NCI-H1694 (cell line): Measurements from ENCODE around the gene TTLL10.
"Not testable (repeated sequence)": the region's sequence is repeated elsewhere in the genome, so short reads cannot be mapped to it uniquely, and the experiment has no call there.

Experiments used
- DNase-seq: peaks from one replicate; lab custom pipeline; 2025; lab: John Stamatoyannopoulos, UW

Gene TTLL10

DNA sequence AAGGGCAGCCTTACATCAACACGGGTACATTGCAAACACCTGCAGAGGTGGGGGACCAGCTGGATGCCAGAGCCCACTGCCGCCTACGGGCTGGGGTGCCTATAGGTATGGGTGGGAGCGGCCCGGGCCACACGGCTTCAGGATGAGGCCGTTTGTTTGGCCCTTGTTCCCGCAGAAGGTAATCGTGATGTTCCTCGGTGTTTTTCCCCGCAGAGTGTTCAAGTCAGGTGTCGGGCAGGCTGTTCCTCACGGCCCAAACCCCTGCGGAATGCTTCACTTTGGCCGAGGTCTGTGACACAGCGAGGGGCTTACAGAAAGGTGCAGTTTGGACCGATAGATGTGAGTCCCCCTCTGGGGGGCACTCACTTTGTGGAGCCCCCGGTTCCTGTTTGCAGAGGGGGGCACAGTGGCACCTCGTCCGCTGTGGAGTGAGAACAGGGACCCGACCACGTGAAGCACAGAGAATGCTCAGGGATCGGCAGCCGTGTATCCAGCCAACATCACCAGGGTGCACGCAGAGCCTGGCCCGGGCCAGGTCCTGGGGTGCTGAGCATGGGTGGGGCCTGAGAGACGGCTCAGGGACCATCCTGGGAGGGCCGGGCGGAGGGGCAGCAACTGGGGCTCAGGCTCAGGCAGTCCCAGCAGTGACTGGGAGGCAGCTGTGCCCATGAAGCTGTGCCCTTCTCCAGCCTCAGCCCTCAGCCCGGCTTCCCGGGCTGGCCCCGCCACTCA, 453 bp upstream of the TTLL10 start:
- no peak for DNase-seq

DNA sequence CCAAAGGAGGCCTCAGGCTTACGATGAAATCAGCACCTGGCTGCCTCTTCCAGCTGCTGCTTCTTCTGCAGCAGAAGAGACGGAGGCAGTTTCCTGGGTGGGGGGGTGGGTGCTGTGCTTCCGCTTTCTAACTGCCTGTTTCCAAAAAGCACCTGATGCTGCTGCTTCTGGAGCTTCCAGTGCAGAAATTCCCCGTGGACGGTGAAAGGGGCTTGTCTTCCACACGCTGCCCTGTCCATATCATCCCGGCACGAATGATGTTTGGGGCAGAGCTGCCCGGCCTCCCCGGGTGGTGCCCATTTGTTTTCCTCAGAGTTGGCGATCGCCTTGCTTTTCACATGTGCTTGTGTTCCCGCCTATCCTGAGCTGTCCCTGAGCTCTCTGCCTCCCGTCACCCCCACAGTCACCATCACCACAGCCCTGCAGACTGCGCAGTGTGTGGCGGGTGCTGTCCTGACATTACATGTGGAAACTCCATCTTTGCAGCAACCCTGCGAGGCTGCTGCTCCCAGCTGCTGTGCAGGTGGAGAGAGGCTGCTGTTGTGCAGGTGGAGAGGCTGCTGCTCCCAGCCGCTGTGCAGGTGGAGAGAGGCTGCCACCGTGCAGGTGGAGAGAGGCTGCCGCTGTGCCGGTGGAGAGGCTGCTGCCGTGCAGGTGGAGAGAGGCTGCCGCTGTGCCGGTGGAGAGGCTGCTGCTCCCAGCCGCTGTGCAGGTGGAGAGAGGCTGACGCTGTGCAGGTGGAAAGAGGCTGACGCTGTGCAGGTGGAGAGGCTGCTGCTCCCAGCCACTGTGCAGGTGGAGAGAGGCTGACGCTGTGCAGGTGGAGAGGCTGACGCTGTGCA, 1.8 kb downstream of the TTLL10 start:
- DNase-seq = no peak

DNA sequence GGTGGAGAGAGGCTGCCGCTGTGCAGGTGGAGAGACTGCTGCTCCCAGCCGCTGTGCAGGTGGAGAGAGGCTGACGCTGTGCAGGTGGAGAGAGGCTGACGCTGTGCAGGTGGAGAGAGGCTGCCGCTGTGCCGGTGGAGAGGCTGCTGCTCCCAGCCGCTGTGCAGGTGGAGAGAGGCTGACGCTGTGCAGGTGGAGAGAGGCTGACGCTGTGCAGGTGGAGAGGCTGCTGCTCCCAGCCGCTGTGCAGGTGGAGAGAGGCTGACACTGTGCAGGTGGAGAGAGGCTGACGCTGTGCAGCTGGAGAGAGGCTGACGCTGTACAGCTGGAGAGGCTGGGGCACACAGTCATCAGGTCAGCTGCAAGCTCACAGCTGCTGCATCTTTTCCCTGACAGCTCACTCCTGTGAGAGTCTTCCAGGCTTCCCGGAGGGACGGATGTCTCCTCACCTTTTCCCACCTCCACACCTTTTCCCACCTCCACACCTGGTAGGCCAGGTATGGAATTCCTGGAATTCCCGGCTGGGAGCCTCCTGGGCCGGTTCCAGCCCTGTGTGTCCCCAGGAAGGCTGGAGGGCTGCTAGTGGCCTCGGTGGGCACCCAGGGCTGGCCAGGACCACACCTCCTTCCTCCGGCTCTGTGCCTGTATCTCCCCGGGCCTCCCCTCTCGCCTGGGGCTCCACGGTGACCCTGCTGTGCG, 2.5 kb downstream of the TTLL10 start:
- not testable (repeated sequence) for DNase-seq

DNA sequence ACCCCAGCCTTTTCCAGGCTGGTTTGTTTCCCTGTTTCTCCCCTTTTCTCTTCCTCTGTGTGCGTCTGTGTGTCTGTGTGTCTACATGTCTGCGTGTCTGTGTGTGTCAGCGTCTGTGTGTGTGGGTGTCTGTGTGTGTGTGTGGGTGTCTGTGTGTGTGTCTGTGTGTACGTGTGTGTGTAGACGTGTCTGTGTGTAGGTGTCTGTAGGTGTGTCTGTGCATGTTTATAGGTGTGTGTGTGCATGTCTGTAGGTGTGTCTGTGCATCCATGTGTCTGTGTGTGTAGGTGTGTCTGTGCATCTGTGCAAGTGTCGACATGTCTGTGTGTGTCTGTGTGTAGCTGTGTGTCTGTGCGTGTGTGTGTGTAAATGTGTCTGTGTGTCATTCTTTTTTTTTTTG, 3.3 kb downstream of the TTLL10 start:
- DNase-seq = no peak

DNA sequence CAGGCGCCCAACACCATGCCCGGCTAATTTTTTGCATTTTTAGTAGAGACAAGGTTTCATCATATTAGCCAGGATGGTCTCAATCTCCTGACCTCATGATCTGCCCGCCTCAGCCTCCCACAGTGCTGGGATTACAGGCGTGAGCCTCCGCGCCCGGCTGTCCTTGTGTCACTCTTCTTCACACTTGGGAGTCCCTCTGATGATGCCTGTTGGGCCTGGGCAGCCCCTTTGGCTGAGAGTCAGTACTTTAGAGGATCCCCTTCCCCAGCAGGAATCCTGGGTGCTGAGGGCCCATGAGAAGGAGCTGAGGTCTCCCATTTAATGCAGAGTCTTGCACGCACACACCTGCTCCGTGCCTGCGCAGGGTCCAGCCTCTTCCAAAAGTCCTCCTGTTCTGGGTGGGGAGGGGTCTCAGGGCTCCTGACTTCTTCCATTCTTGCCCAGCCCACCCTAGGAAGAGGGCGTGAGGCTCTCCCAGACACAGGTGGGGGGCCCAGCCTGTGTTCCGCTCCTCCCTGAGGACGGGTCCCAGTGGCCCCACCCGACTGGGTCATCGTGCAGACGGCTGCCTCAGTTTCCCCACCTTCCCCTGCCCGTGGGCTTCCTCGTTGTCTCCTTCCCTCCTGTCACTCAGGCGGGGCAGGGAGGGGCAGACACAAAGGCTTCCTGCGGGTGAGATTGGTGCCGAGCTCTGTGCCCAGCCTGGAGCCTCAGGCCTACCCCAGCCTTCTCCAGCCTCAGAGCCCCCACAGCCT, 3.9 kb downstream of the TTLL10 start:
- no peak for DNase-seq

DNA sequence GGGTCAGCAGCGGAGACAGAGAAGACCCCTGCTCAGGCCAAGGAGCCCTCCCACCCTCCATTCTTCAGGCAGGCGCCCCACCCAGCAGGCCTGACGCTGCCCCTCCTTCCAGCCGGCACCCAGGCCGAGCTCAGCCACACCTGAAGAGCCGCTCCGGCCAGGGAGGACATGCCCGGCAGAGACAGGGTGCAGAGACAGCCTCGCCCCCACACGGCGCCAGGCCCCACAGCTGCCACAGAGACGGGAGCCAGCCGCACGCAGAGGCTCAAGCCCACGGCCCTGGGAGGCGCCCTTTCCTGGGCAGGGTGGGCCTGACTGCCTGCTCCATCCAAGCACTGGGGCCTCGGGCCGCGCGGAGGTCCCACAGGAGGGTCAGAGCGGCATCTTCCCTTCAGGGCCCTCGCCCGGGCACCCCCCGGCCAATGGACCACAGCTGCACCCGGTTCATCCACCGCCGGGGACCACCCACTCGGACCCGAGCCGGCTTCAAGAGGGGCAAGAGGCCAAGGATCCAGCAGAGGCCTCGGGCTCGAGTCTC, 5.2 kb downstream of the TTLL10 start:
- no peak for DNase-seq

DNA sequence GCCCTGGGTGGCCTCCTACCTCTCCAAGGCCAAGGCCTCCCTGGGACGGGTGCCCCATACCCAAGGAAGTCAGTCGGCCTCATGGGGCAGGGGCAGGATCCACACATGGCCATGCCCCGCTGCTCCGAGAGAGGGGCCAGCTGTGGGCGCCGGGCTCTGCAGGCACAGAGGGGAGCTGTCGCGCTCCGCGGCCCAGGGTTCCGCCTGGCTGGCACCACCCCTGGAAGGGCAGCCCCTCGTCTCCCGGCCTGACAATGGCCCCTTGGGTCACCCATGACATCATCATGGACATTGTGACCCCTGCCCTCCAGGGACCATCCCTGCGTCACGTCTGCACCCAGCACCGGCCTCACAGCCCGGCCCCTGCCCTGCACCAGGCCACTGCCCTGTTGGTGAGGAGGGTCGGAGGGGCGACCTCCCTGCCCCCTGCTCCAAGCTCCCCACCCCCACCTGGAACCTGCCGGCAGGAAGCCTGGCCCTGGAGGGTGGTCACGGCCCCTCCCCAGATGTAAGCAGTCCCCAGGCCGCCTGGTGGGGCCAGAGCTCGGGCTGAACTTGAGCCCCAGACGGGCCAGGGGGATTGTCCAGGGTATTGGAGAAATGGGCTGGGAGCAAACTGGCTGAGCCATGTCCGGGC, 5.8 kb downstream of the TTLL10 start:
- no peak for DNase-seq

DNA sequence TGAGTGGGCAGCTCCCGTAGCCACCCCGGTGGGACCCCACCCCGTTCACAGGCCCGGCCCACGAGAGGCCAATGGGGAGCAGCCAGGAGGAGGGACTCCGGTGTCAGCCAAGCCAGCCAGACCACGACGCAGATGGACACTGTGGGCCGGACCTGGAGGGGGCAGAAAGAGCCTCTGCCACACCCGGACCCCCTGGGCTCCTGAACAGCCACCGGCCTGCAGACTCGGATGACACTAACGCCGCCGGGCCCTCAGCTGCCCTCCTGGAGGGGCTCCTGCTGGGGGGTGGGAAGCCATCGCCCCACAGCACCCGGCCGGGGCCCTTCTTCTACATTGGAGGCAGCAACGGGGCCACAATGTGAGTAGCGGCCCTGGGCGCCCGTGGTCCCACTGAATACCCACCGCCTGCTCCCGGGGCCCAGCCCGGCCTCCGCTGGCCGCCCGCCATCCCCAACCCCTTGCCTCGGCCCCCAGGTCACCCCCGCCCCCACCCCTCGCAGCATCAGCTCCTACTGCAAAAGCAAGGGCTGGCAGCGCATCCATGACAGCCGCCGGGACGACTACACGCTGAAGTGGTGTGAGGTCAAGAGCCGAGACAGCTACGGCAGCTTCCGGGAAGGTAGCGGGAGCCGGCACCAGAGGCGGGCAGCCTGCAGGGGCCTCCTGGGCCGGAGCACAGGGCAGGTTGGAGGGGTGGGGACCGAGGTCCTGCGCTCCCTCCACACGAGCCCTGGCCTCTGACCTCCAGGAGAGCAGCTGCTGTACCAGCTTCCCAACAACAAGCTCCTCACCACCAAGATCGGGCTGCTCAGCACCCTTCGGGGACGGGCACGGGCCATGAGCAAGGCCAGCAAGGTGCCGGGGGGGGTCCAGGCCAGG, 6.5 kb downstream of the TTLL10 start:
- DNase-seq = no peak

DNA sequence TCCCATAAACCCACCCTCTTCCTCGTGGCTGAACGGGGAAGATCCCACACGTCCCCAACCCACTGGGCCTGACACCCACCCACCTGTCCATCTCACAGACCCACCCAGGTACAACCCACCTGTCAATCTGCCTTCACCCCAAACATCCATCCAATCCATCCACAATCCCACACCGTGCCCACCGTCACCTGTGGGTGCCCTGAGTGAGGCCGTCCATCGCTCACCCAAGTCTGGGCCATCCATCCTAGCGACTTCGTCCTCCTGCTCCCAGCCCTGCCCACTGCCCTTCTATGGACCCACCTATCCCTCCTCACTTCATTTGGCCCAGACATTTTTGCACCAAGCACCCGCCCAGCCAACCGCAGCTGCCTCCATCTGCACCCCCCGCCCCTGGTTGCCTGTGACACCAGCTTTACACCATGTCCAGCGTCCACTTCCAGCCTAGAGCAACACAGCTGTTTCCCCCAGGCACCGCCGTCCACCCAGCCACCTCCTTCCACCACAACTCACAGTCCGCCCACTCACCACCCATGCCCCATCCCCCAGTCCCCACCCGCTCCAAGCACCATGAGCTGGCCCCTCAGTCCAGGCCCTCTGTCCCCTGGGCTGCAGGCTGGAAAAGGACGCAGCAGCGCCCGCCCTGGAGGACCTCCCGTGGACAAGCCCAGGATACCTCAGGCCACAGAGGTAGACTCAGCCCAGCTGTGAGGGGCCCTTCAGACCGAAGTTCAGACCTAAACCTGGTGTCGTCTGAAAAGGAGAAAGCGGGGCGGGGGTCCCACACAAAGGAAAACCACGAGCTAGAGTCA, 7.7 kb downstream of the TTLL10 start:
- DNase-seq = no peak

DNA sequence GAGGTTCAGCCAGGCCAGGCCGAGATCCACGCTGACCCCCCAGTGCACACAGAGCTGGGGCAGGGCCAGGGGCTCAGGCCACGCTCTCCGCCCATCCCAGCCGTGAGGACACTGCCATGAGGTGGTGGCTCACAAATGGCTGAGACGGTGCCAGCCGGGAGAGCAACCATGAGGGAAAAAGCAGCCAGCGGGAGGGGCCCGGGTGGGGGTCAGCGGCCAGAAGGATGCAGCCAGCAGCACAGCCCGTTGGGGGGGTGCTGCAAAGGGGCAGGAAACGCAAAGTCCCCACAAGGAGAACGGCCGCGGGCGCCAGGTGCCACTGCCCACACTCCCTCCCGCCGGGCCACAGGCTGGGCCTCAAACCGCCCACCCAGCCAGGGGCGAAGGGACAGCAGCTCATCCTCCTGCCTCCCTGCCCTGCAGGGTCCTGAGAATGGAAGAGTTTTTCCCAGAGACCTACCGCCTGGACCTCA, 8.3 kb downstream of the TTLL10 start:
- no peak for DNase-seq

DNA sequence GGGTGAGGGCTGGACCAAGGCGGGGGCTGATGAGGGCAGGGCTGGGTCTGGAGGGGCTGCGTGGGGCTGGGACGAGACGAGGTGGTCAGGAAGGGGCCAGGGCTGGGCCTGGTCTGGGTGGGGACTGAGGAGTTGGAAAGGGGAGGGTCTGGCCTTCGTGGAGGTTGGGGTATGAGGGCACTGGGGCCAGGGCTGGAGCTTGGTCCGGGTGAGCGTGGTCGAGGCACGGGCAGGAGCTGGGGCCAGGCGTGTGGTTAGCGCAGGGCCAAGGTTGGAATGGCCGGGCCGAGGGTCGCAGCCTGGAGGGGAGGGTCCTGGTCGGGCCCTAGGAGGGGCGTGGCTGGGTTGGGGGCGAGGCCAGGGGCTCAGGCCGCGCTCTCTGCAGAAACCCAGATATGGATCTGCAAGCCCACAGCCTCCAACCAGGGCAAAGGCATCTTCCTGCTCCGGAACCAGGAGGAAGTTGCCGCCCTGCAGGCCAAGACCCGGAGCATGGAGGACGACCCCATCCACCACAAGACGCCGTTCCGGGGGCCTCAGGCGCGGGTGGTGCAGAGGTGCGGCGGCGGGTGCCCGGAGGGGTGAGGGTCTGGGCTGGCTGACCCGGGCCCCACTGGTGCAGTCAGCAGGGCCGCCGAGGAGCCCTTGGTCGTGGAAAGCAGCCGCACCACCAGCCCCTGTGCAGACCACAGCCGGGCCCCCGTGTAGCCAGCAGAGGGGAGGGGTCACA, 9.0 kb downstream of the TTLL10 start:
- DNase-seq = no peak

DNA sequence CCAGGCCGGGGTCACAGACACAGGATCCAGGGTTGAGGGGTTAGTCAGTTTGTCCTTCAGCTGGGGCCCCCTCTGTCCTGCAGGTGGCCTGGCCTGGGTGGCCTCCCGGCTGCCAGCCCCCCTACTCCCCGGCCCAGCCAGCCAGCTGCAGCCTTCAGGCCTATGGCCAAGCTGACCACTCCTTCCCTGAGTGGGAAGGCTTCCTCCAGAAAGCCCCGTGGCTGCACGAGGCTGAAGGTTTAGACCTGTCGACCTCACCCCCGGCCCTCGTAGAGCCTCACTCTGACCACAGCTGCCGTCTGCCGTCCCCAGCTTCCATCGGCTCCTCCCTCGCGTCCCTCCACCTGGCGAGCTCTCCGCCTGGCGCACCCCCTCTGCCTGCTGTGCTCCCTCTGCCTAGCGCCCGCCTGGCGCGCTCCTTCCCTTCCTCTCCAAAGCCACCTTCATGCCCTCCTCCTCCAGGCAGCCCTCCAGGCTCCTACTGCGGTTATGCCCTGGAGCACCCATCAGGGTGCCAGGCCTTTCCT, 9.6 kb downstream of the TTLL10 start:
- DNase-seq = no peak

DNA sequence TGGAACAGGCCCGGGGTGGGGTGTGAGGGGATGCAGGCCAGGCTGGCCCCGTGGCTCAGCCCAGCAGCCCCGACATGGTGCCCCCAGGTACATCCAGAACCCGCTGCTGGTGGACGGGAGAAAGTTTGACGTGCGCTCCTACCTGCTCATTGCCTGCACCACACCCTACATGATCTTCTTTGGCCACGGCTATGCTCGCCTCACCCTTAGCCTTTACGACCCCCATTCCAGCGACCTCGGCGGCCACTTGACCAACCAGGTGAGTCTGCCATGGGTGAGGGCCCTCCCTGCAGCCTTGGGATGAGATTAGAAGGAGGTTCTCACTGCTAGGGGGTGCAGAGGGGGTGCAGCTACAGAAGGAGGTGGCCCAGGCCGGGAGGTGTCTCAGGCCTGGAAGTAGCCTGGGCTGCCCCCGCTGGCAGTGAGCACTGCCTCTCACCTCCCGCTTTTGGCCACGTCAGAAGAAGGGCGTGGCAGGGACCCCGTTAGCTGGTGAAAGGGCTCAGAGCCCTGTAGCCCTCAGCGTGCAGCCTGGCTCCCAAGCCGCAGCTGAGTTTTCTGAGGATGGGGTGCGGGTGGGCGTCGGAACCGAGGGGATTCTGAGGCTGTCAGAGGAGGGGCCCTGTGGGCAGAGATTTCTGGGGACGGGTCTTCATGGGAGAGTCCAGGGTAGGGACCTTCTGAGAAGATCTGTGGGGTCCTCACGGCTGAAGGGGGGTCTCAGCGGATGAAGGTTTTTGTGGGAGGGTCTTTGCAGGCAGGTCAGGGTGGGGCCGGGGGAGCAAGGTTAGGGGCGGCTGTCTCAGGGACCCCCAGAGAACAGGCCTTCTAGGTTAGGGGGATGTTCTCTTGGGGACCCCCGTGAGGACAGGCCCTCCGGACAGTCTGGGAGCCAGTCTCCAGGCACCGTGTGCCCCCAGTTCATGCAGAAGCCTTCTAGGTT, 10.4 kb downstream of the TTLL10 start:
- no peak for DNase-seq

DNA sequence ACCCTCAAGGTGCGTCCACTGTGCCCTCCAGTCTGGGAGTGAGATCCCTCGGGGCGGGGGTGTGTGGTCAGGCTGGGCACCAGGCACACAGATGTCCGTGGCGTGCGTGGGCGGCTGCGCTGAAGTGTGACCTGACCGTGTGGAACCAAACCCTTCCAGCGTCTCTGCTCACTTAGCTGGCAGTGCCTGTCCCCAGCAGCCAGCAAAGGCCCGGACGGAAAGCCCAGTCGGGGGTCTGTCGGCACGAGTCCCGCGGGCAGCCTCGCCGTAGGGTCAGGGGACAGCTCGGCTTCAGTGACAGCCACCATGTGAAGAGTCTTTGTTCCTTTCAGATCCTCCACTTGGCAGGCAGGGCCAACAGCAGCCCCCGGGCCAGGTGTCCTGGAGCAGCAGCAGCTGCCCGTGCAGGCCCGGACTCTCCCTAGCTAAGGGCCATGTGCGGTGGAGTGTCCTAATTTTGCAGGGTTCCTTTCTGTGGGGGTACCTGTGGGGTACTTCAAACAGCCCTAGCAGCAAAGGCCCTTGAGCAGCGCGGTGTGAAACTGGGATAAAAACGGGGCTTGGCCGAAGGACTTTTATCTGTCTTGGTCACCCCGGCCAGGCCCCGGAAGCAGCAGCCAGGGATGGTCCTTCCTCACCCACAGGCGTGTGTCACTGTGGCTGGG, 11.6 kb downstream of the TTLL10 start:
- no peak for DNase-seq

DNA sequence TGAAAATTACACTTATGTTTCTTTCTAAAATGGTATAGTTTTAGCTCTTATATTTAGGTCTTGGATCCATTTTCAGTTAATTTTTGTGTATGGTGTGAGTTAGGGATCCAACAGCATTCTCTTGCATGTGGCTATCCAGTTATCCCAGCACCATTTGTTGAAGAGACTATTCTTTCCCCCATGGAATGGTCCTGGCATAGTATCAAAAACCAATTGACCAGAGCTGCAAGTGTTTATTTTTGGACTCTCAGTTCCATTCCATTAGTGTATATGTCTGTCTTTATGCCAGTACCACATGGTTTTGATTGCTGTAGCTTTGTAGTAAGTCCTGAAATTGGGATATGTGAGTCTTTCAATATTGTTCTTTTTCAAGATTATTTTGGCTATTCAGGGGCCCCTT, 14.3 kb downstream of the TTLL10 start:
- DNase-seq = no peak

DNA sequence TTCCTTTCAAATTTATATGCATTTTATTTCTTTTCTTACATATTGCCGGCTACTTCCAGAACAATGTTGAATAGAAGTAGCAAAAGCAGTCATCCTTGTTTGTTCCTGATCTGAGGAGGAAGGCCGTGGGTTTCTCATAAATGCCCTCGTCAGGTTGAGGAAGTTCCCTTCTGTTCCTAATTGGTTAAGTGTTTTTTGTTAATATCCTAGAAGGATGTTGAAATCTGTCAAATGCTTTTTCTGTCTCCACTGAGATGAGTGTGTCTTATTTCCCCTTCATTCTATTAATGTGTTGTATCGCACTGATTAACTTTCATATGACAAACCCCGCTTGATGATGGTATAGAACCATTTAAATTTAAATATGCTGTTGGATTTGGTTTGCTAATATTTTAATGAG, 15.4 kb downstream of the TTLL10 start:
- DNase-seq = no peak

DNA sequence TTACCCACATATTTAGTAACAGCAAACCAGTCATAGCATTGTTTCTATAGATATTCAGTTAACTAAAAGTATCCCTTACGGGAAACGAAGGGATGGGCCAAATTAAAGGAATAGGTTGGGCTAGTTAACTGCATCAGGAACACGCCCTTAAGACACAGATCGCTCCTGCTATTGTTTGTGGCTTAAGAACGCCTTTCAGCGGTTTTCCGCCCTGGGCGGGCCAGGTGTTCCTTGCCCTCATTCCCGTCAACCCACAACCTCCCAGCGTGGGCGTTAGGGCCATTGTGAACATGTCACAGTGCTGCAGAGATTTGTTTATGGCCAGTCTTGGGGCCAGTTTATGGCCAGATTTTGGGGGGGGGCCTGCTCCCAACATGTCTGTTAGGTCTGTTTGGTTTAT, 18.1 kb downstream of the TTLL10 start:
- no peak for DNase-seq
